Esophagus muscularis mucosa (tissue), 3 donors: ENCODE data around the gene GADL1.

Source experiments
- CTCF ChIP-seq, 3 experiments: fragments of 200-600 bp in 2 of 3; fragments of 450-650 bp in 1 of 3; sonication (generic) in 2 of 3; IDR thresholded peaks; one replicate each; pipeline ENCODE4 v1.5.1; 2017 to 2019; ENCODE audit warnings: antibody characterized with exemption in 3 of 3, mild to moderate bottlenecking in 2 of 3, moderate library complexity in 1 of 3
- EP300 ChIP-seq: sonication (generic); formaldehyde crosslinking; IDR thresholded peaks from one replicate; pipeline ENCODE4 v1.6.1; 2017; ENCODE audit warnings: antibody characterized with exemption

- TF ChIP-seq CTCF (IDR thresholded peaks at IDR 0.05) (no peak), EP300 (no peak)
These were observed 24.3 kb upstream of the GADL1 start for GRCh38 chr3:30918761-30919160.
